ENCODE measurements around the gene NLRP3. TPM values are rescaled to one million over a fixed set of nuclear protein-coding genes. Genes with fewer than 3 reads are reported as not detected.

Gene NLRP3
- total and polyA plus RNA-seq, 2 experiments from 2014 or later, result 0.42 TPM; not detected in 1

GRCh38 chr1:247437551-247438505 lies 21.9 kb downstream of the NLRP3 start (continued):
- TF ChIP-seq ZNF462 (CRISPR knock-in tag; IDR thresholded peaks at IDR 0.05) (no peak), ZNF331 (CRISPR knock-in tag; IDR thresholded peaks at IDR 0.05; ENCODE audit: low read depth) (no peak), POLR2AphosphoS5 (IDR thresholded peaks at IDR 0.05; ENCODE audit: low read depth) (no peak), ETS1 (IDR thresholded peaks at IDR 0.05) (no peak), JUNB (IDR thresholded peaks at IDR 0.05; ENCODE audit: unreplicated experiment) (no peak)

GRCh38 chr1:247440001-247440620 lies 24.1 kb downstream of the NLRP3 start:
- Mint-ChIP-seq H3K4me3 (no peak overlapping the region), H3K36me3 (ENCODE audit: low read depth) (no peaks in the 10 kb centered on the region), H3K9me3 (no peaks in the 10 kb centered on the region), H3K27ac (no peak overlapping the region), H3K27me3 (ENCODE audit: insufficient read depth, low read depth, poor library complexity) (peaks cover 2% of the 10 kb centered on the region), H3K4me1 (peaks cover 6% of the 10 kb centered on the region)
- H3K27ac ChIP-seq (ENCODE audit: low read depth), result no peak overlapping the region
- H3K4me2 ChIP-seq, result no peak overlapping the region
- peaks cover 14% of the 10 kb centered on the region; the same call in 1 of the 2 replicates for H3K9me2 ChIP-seq (ENCODE audit: insufficient read depth)
- DNase-seq (ENCODE audit: low spot score) (no peak), ATAC-seq (no peak)
- H3K4me1 ChIP-seq (ENCODE audit: insufficient read depth), result no peaks in the 10 kb centered on the region; the same call in 1 of the 2 replicates
- peak overlapping the region; percentile 66; the same call in 1 of the 2 replicates for H2AFZ ChIP-seq
- no peaks in the 10 kb centered on the region for H3F3A ChIP-seq (replicated peaks; ENCODE audit: low read depth)
- no peak overlapping the region for H3K4me3 ChIP-seq
- no peaks in the 10 kb centered on the region for H3K27me3 ChIP-seq (ENCODE audit: insufficient read depth)
- H3K79me2 ChIP-seq (replicated peaks; ENCODE audit: insufficient read depth), result no peaks in the 10 kb centered on the region
- H4K20me1 ChIP-seq (replicated peaks; ENCODE audit: insufficient read depth), result no peaks in the 10 kb centered on the region
- no peaks in the 10 kb centered on the region for H3K36me3 ChIP-seq (ENCODE audit: insufficient read depth)
- no peak for TF ChIP-seq STAT1 (IDR thresholded peaks at IDR 0.05; ENCODE audit: unreplicated experiment)
- TF ChIP-seq ZNF462 (CRISPR knock-in tag; IDR thresholded peaks at IDR 0.05), result no peak
